ENCODE data around the gene IQGAP2. TPM values are rescaled to one million over a fixed set of nuclear protein-coding genes. Genes with fewer than 3 reads are reported as not detected.

IQGAP2 gene
- total RNA-seq, 4 donors from 2014 or later: 46.8 to 121 (median 97.0) TPM

- Histone ChIP-seq H3K4me1 (peaks cover 9 to 33% (median 12%) of the 10 kb centered on the region in 4 donors), H3K36me3 (no peaks in the 10 kb centered on the region), H3K9me3 (no peaks in the 10 kb centered on the region), H3K27ac (no peak overlapping the region), H3K4me3 (no peak overlapping the region), H3K27me3 (no peaks in the 10 kb centered on the region)
- no peak for DNase-seq
- in situ Hi-C loops (cut with MboI; ENCODE audit: low pct_ligation_motif_present in 1 of 4, low pct_unique_long_range_greater_than_20kb in 1 of 4, low sequenced_read_pairs in 3 of 4): no loop called here
- 80 to 84% methylated on average over 1 to 6 of the region's 6 CpGs for WGBS, 2 donors (ENCODE audit: low coverage in 1 of 2)
- intact Hi-C loops (cut with DNase I; ENCODE audit: low total_unique reads): no loop called here
- TF ChIP-seq POLR2A (IDR thresholded peaks at IDR 0.05) (no peak), CTCF (IDR thresholded peaks at IDR 0.05) (no peak), EP300 (IDR thresholded peaks at IDR 0.05; ENCODE audit: low read depth) (no peak), POLR2AphosphoS5 (IDR thresholded peaks at IDR 0.05) (no peak)
Measured at GRCh38 chr5:76446776-76447175, 43.7 kb downstream of the IQGAP2 start.

- Histone ChIP-seq H3K4me1 (peaks cover 9 to 48% (median 16%) of the 10 kb centered on the region in 4 donors), H3K9me3 (no peaks in the 10 kb centered on the region), H3K27me3 (no peaks in the 10 kb centered on the region), H3K27ac (no peak overlapping the region), H3K4me3 (no peak overlapping the region), H3K36me3 (no peaks in the 10 kb centered on the region)
- intact Hi-C loops (cut with DNase I; ENCODE audit: low total_unique reads) (no loop called here), in situ Hi-C loops (cut with MboI; ENCODE audit: low pct_ligation_motif_present in 1 of 4, low pct_unique_long_range_greater_than_20kb in 1 of 4, low sequenced_read_pairs in 3 of 4) (no loop called here)
- 40 to 66% methylated on average over 1 to 2 of the region's 2 CpGs for WGBS, 2 donors (ENCODE audit: low coverage in 1 of 2)
- TF ChIP-seq CTCF (IDR thresholded peaks at IDR 0.05) (no peak), POLR2AphosphoS5 (IDR thresholded peaks at IDR 0.05) (no peak), POLR2A (IDR thresholded peaks at IDR 0.05) (no peak), EP300 (IDR thresholded peaks at IDR 0.05; ENCODE audit: low read depth) (no peak)
- no peak for DNase-seq
Measured at GRCh38 chr5:76449606-76450005, 46.5 kb downstream of the IQGAP2 start.

- Histone ChIP-seq H3K4me1 (peaks cover 9 to 48% (median 16%) of the 10 kb centered on the region in 4 donors), H3K4me3 (no peak overlapping the region), H3K27ac (no peak overlapping the region), H3K27me3 (no peaks in the 10 kb centered on the region), H3K9me3 (no peaks in the 10 kb centered on the region), H3K36me3 (no peaks in the 10 kb centered on the region)
- WGBS, 2 donors (ENCODE audit: low coverage in 1 of 2): 8 to 22% methylated on average over 2 to 3 of the region's 3 CpGs
- TF ChIP-seq EP300 (IDR thresholded peaks at IDR 0.05; ENCODE audit: low read depth): no peak
- intact Hi-C loops (cut with DNase I; ENCODE audit: low total_unique reads) (no loop called here), in situ Hi-C loops (cut with MboI; ENCODE audit: low pct_ligation_motif_present in 1 of 4, low pct_unique_long_range_greater_than_20kb in 1 of 4, low sequenced_read_pairs in 3 of 4) (no loop called here)
- no peak for DNase-seq
Measured at GRCh38 chr5:76450054-76450453, 47.0 kb downstream of the IQGAP2 start.

- intact Hi-C loops (cut with DNase I; ENCODE audit: low total_unique reads): no loop called here
- Histone ChIP-seq H3K36me3 (no peaks in the 10 kb centered on the region), H3K27me3 (no peaks in the 10 kb centered on the region), H3K4me1 (peaks cover 9 to 48% (median 16%) of the 10 kb centered on the region in 4 donors), H3K27ac (no peak overlapping the region), H3K9me3 (no peaks in the 10 kb centered on the region), H3K4me3 (no peak overlapping the region)
- TF ChIP-seq EP300 (IDR thresholded peaks at IDR 0.05; ENCODE audit: low read depth): no peak
- no peak for TF ChIP-seq POLR2AphosphoS5 (IDR thresholded peaks at IDR 0.05)
- TF ChIP-seq CTCF (IDR thresholded peaks at IDR 0.05): no peak
- TF ChIP-seq POLR2A (IDR thresholded peaks at IDR 0.05): no peak
- no peak for DNase-seq
- 59 to 83% methylated on average over 5 to 6 of the region's 6 CpGs for WGBS, 2 donors (ENCODE audit: low coverage in 1 of 2)
- in situ Hi-C loops (cut with MboI; ENCODE audit: low pct_ligation_motif_present in 1 of 4, low pct_unique_long_range_greater_than_20kb in 1 of 4, low sequenced_read_pairs in 3 of 4): no loop called here
Measured at GRCh38 chr5:76451031-76451701, 48.1 kb downstream of the IQGAP2 start.

Measured in transverse colon (tissue), 4 donors.